Measurements from ENCODE around the gene ORM2. TPM values are rescaled to one million over a fixed set of nuclear protein-coding genes. Genes with fewer than 3 reads are reported as not detected.

The ORM2 gene
- total RNA-seq, 4 donors from 2014 or later: not detected

GRCh38 chr9:114347675-114348074 is 18.0 kb downstream of the ORM2 start:
- Histone ChIP-seq H3K27ac (no peak overlapping the region), H3K9me3 (no peaks in the 10 kb centered on the region)
- WGBS, 2 donors: 69 to 78% methylated on average over 13 to 15 of the region's 15 CpGs

DNA sequence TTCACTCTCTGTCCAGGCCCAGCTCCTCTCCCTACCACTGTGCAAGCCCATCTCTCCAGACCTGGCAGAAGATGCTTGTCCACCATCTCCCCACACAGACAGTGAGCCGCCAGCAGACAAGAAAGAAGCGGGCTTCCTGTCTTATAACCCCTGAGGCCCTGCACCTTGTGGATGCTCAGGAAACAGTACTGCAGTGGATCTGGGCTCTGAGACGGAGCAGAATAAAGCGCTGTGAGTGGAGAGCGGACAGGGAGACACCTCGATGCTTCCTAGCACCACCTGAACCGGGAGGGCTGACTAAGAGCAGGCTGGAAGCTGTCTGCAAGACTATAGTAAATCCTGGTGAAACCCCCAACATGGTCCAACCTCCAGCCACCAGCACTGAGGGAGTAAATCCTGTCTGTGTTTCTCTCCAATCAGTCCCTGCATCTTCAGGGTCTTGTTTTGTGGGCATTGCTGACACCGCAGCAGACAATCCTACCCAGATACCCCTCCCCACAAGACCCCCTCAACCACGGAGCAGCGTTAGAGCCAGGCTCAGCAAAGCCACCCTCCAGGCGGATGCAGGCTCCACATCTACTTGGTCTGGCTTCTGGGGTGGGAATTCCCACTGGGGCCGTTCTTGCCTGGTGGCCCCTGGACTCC is 18.7 kb downstream of the ORM2 start:
- H3K36me3 ChIP-seq: peaks cover 0 to 91% (median 62%) of the 10 kb centered on the region in 3 donors
- H3K4me1 ChIP-seq: peaks cover 0 to 32% (median 8%) of the 10 kb centered on the region in 4 donors
- no peak overlapping the region for H3K4me3 ChIP-seq
- no peaks in the 10 kb centered on the region for H3K27me3 ChIP-seq
- no peak for DNase-seq (ENCODE audit: low spot score in 2 of 2)
- H3K27ac ChIP-seq: peak overlapping the region; percentile 27 to 72 (median 66)
- WGBS, 2 donors: 73 to 80% methylated on average over 12 of the region's 12 CpGs
- TF ChIP-seq, protein P1, sequence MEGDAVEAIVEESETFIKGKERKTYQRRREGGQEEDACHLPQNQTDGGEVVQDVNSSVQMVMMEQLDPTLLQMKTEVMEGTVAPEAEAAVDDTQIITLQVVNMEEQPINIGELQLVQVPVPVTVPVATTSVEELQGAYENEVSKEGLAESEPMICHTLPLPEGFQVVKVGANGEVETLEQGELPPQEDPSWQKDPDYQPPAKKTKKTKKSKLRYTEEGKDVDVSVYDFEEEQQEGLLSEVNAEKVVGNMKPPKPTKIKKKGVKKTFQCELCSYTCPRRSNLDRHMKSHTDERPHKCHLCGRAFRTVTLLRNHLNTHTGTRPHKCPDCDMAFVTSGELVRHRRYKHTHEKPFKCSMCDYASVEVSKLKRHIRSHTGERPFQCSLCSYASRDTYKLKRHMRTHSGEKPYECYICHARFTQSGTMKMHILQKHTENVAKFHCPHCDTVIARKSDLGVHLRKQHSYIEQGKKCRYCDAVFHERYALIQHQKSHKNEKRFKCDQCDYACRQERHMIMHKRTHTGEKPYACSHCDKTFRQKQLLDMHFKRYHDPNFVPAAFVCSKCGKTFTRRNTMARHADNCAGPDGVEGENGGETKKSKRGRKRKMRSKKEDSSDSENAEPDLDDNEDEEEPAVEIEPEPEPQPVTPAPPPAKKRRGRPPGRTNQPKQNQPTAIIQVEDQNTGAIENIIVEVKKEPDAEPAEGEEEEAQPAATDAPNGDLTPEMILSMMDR (IDR thresholded peaks at IDR 0.05): no peak
- TF ChIP-seq EP300 (IDR thresholded peaks at IDR 0.05) (no peak), POLR2A (IDR thresholded peaks at IDR 0.05) (no peak)
- no peaks in the 10 kb centered on the region for H3K9me3 ChIP-seq

More at GRCh38 chr9:114347675-114348074, 18.0 kb downstream of the ORM2 start:
- TF ChIP-seq POLR2A (IDR thresholded peaks at IDR 0.05) (no peak), EP300 (IDR thresholded peaks at IDR 0.05) (no peak)
- TF ChIP-seq, protein P1 (IDR thresholded peaks at IDR 0.05): no peak
- H3K27me3 ChIP-seq: no peaks in the 10 kb centered on the region
- peaks cover 0 to 32% (median 8%) of the 10 kb centered on the region in 4 donors for H3K4me1 ChIP-seq
- H3K4me3 ChIP-seq: no peak overlapping the region
- peaks cover 0 to 93% (median 67%) of the 10 kb centered on the region in 3 donors for H3K36me3 ChIP-seq
- DNase-seq (ENCODE audit: low spot score in 2 of 2): no peak

DNA sequence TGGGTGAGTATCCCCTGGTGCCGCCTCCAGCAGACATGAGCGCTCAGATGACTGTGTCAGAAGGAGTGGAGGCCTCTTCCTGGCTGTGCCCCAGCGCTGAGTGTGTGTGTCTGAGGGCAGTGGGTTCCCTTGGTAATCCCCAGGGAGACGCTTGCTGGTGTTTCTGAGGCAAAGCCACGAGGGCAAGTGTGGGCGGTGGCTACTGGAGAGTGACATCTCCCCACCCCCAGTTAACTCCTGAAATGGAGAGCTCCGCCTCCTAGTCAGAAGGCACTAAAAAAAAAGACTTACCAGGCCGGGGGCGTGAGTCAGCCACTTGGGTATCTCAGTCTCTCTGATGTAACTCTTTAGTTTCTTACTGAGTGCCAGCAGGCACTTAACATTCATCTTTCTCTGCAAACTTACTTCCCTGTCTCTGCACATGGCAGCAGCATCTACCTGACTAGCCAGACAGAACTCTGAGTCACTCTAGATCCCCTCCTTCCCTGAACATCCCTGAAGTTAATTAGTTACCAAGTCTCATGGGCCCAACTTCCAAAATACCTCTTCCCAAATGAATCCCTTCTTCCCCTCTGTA is 19.3 kb downstream of the ORM2 start:
- Histone ChIP-seq H3K36me3 (peaks cover 0 to 88% (median 59%) of the 10 kb centered on the region in 3 donors), H3K27ac (peak overlapping the region; percentile 27 to 72 (median 66)), H3K9me3 (no peaks in the 10 kb centered on the region), H3K4me1 (peaks cover 0 to 32% (median 8%) of the 10 kb centered on the region in 4 donors), H3K4me3 (no peak overlapping the region), H3K27me3 (no peaks in the 10 kb centered on the region)
- 25 to 27% methylated on average over 9 of the region's 9 CpGs for WGBS, 2 donors
- DNase-seq (ENCODE audit: low spot score in 2 of 2): peak; percentile 46 to 63
- TF ChIP-seq EP300 (IDR thresholded peaks at IDR 0.05): peak in 1 of 2 donors; percentile 51
- TF ChIP-seq, protein P1 (IDR thresholded peaks at IDR 0.05): no peak

- no peaks in the 10 kb centered on the region for H3K27me3 ChIP-seq
- no peak overlapping the region for H3K4me3 ChIP-seq
- no peak for TF ChIP-seq EP300 (IDR thresholded peaks at IDR 0.05)
- TF ChIP-seq, protein P1 (IDR thresholded peaks at IDR 0.05): no peak
- TF ChIP-seq POLR2A (IDR thresholded peaks at IDR 0.05): no peak
- peak overlapping the region in 3 of 4 donors; percentile 38 to 72 (median 68) for H3K27ac ChIP-seq
- 79 to 84% methylated on average over 10 of the region's 10 CpGs for WGBS, 2 donors
- H3K36me3 ChIP-seq: peaks cover 0 to 88% (median 54%) of the 10 kb centered on the region in 3 donors
- peak in 1 of 2 donors; percentile 32 for DNase-seq (ENCODE audit: low spot score in 2 of 2)
- H3K9me3 ChIP-seq: no peaks in the 10 kb centered on the region
- H3K4me1 ChIP-seq: peaks cover 0 to 32% (median 8%) of the 10 kb centered on the region in 4 donors
Observed at GRCh38 chr9:114349713-114350480, 20.2 kb downstream of the ORM2 start.

Measured in tibial nerve (tissue), 4 donors.